Neural cell (in vitro differentiated cells): ENCODE data around the gene PRDM8. TPM values are rescaled to one million over a fixed set of nuclear protein-coding genes. Genes with fewer than 3 reads are reported as not detected.

ENCODE experiments used
- H2AFZ ChIP-seq: fragments of 200-600, 300-800 bp; sonication (generic), shearing (Covaris generic); 2 replicates; pipeline ENCODE4 v1.6.0; 2014; ENCODE audit warnings: low read depth, mild to moderate bottlenecking, antibody characterized with exemption, low read length, moderate library complexity
- H3F3A ChIP-seq: fragments of 200-600 bp; shearing (Covaris generic); 2 replicates; pipeline ENCODE4 v1.6.1; 2016; ENCODE audit warnings: mild to moderate bottlenecking, moderate library complexity, mixed read lengths, antibody characterized with exemption, low read length; ENCODE audit not compliant: insufficient read depth, poor library complexity, severe bottlenecking
- H3K27ac ChIP-seq: fragments of 200-600, 300-800 bp; sonication (generic), shearing (Covaris generic); 2 replicates; pipeline ENCODE4 v1.5.1; 2014; ENCODE audit warnings: mild to moderate bottlenecking, low read length, moderate library complexity
- H3K27me3 ChIP-seq: fragments of 300-800, 200-600 bp; sonication (generic), shearing (Covaris generic); 2 replicates; pipeline ENCODE4 v1.6.0; 2014; ENCODE audit warnings: mild to moderate bottlenecking, low read depth, low read length, moderate library complexity; ENCODE audit not compliant: insufficient read depth
- H3K36me3 ChIP-seq: fragments of 300-800, 200-600 bp; sonication (generic), shearing (Covaris generic); 2 replicates; pipeline ENCODE4 v1.5.1; 2014; ENCODE audit warnings: mild to moderate bottlenecking, antibody characterized with exemption, low read length, moderate library complexity; ENCODE audit not compliant: insufficient read depth
- H3K4me2 ChIP-seq: fragments of 300-800, 200-600 bp; sonication (generic), shearing (Covaris generic); 2 replicates; pipeline ENCODE4 v1.6.0; 2014; ENCODE audit warnings: mild to moderate bottlenecking, low read length
- H3K4me3 ChIP-seq: fragments of 300-800, 200-600 bp; sonication (generic), shearing (Covaris generic); 2 replicates; pipeline ENCODE4 v1.5.1; 2014; ENCODE audit warnings: mild to moderate bottlenecking, low read length, moderate library complexity
- H3K79me2 ChIP-seq: fragments of 200-600 bp; shearing (Covaris generic); replicated peaks from 2 replicates; pipeline ENCODE4 v1.6.0; 2014; ENCODE audit warnings: mild to moderate bottlenecking, low read length, moderate library complexity; ENCODE audit not compliant: insufficient read depth
- H3K9ac ChIP-seq: fragments of 300-800, 200-600 bp; sonication (generic), shearing (Covaris generic); 2 replicates; pipeline ENCODE4 v1.6.1; 2016; ENCODE audit warnings: mild to moderate bottlenecking, low read length, mixed read lengths
- H3K9me2 ChIP-seq: fragments of 200-600 bp; shearing (Covaris generic); 2 replicates; pipeline ENCODE4 v1.6.1; 2016; ENCODE audit warnings: mild to moderate bottlenecking, low read length, mixed read lengths; ENCODE audit not compliant: insufficient read depth
- H3K9me3 ChIP-seq: fragments of 200-600, 300-800 bp; sonication (generic), shearing (Covaris generic); 2 replicates; pipeline ENCODE4 v1.6.1; 2016; ENCODE audit warnings: mild to moderate bottlenecking, mixed run types, low read length, moderate library complexity, mixed read lengths
- H4K20me1 ChIP-seq: fragments of 200-600 bp; shearing (Covaris generic); 2 replicates; pipeline ENCODE4 v1.6.1; 2016; ENCODE audit warnings: mild to moderate bottlenecking, mixed run types; ENCODE audit not compliant: insufficient read depth
- EP300 ChIP-seq: fragments of 450-650 bp; conservative IDR thresholded peaks from 2 replicates; pipeline ENCODE4 v1.6.1; 2014; ENCODE audit warnings: antibody characterized with exemption, mild to moderate bottlenecking, moderate library complexity; ENCODE audit not compliant: poor library complexity, severe bottlenecking
- EZH2 ChIP-seq: fragments of 200-600, 300-800 bp; shearing (Covaris generic), sonication (generic); IDR thresholded peaks from 2 replicates; pipeline ENCODE4 v1.6.1; 2014; ENCODE audit warnings: antibody characterized with exemption, low read length, borderline replicate concordance, mild to moderate bottlenecking; ENCODE audit not compliant: insufficient read depth, poor library complexity, severe bottlenecking
- MXI1 ChIP-seq: fragments of 450-650 bp; conservative IDR thresholded peaks from 2 replicates; pipeline ENCODE4 v1.6.1; 2014; ENCODE audit warnings: antibody characterized with exemption, mild to moderate bottlenecking; ENCODE audit not compliant: poor library complexity, severe bottlenecking
- POLR2AphosphoS5 ChIP-seq: IDR thresholded peaks from 2 replicates; pipeline ENCODE4 v1.6.1; 2012
- RAD21 ChIP-seq: fragments of 450-650 bp; conservative IDR thresholded peaks from 2 replicates; pipeline ENCODE4 v1.6.1; 2014; ENCODE audit warnings: antibody characterized with exemption, mild to moderate bottlenecking, moderate library complexity
- SMC3 ChIP-seq: fragments of 450-650 bp; conservative IDR thresholded peaks from 2 replicates; pipeline ENCODE4 v1.6.1; 2014; ENCODE audit warnings: antibody characterized with exemption, mild to moderate bottlenecking, moderate library complexity; ENCODE audit not compliant: poor library complexity
- TAF1 ChIP-seq: IDR thresholded peaks from 2 replicates; pipeline ENCODE4 v1.6.1; 2012; ENCODE audit warnings: low read depth
- polyA plus RNA-seq: library from polyadenylated mRNA; depleted of rRNA; stranded (reverse); fragments of >200 nt; gene quantifications from 2 replicates; pipeline ENCODE4 v1.2.3, GENCODE V29; 2014
- TF ChIP-seq, protein P1 (sequence below): fragments of 450-650 bp; IDR thresholded peaks from 2 replicates; pipeline ENCODE4 v1.5.1; 2014; ENCODE audit warnings: antibody characterized with exemption, mild to moderate bottlenecking, moderate library complexity; ENCODE audit not compliant: poor library complexity, severe bottlenecking
- TF ChIP-seq, protein P2 (sequence below): IDR thresholded peaks from 2 replicates; pipeline ENCODE4 v1.6.1; 2012; ENCODE audit warnings: borderline replicate concordance

PRDM8 gene
- polyA plus RNA-seq, 1 donor from 2014 or later, result 0.46 TPM

DNA sequence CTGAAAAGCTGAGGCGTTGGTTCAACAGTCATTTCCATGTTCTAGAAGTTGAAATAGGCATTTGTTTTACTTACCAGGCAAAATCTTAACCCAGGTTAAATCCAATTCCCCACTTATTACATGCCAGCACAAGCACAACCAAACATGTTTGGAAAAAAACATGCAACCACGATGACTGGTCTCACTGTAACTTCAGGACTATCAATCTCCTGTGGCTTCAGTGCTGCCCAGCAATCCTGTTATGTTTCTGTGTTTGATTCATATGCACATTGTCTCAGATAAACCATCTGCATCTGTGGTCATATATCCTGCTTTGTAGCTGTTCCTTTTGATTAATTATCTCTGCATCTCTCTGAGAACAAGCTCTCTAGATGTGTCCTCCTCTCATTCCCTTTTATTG lies 28.3 kb downstream of the PRDM8 start:
- TF ChIP-seq POLR2AphosphoS5 (no peak), EP300 (no peak), MXI1 (no peak), SMC3 (no peak), RAD21 (no peak), TAF1 (no peak), EZH2 (no peak)
- TF ChIP-seq, protein P1, sequence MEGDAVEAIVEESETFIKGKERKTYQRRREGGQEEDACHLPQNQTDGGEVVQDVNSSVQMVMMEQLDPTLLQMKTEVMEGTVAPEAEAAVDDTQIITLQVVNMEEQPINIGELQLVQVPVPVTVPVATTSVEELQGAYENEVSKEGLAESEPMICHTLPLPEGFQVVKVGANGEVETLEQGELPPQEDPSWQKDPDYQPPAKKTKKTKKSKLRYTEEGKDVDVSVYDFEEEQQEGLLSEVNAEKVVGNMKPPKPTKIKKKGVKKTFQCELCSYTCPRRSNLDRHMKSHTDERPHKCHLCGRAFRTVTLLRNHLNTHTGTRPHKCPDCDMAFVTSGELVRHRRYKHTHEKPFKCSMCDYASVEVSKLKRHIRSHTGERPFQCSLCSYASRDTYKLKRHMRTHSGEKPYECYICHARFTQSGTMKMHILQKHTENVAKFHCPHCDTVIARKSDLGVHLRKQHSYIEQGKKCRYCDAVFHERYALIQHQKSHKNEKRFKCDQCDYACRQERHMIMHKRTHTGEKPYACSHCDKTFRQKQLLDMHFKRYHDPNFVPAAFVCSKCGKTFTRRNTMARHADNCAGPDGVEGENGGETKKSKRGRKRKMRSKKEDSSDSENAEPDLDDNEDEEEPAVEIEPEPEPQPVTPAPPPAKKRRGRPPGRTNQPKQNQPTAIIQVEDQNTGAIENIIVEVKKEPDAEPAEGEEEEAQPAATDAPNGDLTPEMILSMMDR, result no peak
- TF ChIP-seq, protein P2, sequence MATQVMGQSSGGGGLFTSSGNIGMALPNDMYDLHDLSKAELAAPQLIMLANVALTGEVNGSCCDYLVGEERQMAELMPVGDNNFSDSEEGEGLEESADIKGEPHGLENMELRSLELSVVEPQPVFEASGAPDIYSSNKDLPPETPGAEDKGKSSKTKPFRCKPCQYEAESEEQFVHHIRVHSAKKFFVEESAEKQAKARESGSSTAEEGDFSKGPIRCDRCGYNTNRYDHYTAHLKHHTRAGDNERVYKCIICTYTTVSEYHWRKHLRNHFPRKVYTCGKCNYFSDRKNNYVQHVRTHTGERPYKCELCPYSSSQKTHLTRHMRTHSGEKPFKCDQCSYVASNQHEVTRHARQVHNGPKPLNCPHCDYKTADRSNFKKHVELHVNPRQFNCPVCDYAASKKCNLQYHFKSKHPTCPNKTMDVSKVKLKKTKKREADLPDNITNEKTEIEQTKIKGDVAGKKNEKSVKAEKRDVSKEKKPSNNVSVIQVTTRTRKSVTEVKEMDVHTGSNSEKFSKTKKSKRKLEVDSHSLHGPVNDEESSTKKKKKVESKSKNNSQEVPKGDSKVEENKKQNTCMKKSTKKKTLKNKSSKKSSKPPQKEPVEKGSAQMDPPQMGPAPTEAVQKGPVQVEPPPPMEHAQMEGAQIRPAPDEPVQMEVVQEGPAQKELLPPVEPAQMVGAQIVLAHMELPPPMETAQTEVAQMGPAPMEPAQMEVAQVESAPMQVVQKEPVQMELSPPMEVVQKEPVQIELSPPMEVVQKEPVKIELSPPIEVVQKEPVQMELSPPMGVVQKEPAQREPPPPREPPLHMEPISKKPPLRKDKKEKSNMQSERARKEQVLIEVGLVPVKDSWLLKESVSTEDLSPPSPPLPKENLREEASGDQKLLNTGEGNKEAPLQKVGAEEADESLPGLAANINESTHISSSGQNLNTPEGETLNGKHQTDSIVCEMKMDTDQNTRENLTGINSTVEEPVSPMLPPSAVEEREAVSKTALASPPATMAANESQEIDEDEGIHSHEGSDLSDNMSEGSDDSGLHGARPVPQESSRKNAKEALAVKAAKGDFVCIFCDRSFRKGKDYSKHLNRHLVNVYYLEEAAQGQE, result no peak

DNA sequence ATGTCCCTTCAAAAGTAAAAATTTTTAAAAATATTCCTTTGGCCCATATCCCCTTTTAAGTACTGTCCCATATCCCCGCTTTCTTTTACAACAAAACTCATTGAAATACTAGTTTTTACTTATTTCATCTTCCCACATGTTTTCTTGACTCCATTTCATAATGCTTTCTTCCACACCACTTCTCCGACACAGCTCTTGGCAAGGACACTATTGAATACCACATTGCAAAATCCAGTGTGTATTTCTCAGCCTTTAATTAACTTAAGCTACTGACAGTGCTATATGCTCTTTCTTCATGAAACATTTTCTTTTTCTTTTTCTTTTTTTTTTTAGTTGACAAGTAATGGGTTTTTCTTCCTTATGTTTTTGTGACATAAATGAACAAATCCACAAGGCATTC lies 28.8 kb downstream of the PRDM8 start:
- Histone ChIP-seq H3K4me2 (no peak overlapping the region), H3K27me3 (peaks cover 8% of the 10 kb centered on the region)
- TF ChIP-seq SMC3 (no peak), RAD21 (no peak), EP300 (no peak), POLR2AphosphoS5 (no peak), MXI1 (no peak), TAF1 (no peak)
- TF ChIP-seq, protein P2, result no peak
- TF ChIP-seq, protein P1, result no peak

More for the DNA sequence above, 28.3 kb downstream of the PRDM8 start:
- Histone ChIP-seq H2AFZ (no peak overlapping the region), H4K20me1 (no peaks in the 10 kb centered on the region), H3K36me3 (no peaks in the 10 kb centered on the region), H3K9me2 (no peaks in the 10 kb centered on the region), H3K27me3 (peaks cover 12% of the 10 kb centered on the region), H3K79me2 (no peaks in the 10 kb centered on the region), H3K4me2 (no peak overlapping the region), H3K9ac (no peak overlapping the region), H3K27ac (no peak overlapping the region), H3K4me3 (no peak overlapping the region), H3F3A (no peaks in the 10 kb centered on the region), H3K9me3 (no peaks in the 10 kb centered on the region)

More for the DNA sequence above, 28.8 kb downstream of the PRDM8 start:
- no peaks in the 10 kb centered on the region for H3F3A ChIP-seq
- no peaks in the 10 kb centered on the region for H3K36me3 ChIP-seq
- no peaks in the 10 kb centered on the region for H3K79me2 ChIP-seq
- no peaks in the 10 kb centered on the region for H3K9me3 ChIP-seq
- no peak overlapping the region for H3K4me3 ChIP-seq
- H4K20me1 ChIP-seq, result no peaks in the 10 kb centered on the region
- no peak overlapping the region for H2AFZ ChIP-seq
- H3K9ac ChIP-seq, result no peak overlapping the region
- no peaks in the 10 kb centered on the region for H3K9me2 ChIP-seq
- no peak overlapping the region for H3K27ac ChIP-seq
